WERI-Rb-1 (cell line): ENCODE results near the gene TSR2.

ENCODE experiments used
- DNase-seq: peaks from one replicate; pipeline ENCODE4 v3.0.0-alpha.2; 2020
- H3K27ac ChIP-seq: fragments of 250-450 bp; sonication (Bioruptor Pico); 2 replicates; pipeline ENCODE4 v1.5.1; 2020; ENCODE audit warnings: mild to moderate bottlenecking, moderate library complexity
- H3K27me3 ChIP-seq: fragments of 250-450 bp; sonication (Bioruptor Pico); 2 replicates; pipeline ENCODE4 v1.5.1; 2021; ENCODE audit warnings: mild to moderate bottlenecking, low read depth, moderate library complexity; ENCODE audit not compliant: insufficient read depth, severe bottlenecking
- H3K36me3 ChIP-seq: fragments of 250-450 bp; sonication (Bioruptor Pico); 2 replicates; pipeline ENCODE4 v1.5.1; 2020; ENCODE audit warnings: mild to moderate bottlenecking, moderate library complexity
- H3K4me3 ChIP-seq: 2 replicates; pipeline ENCODE4 v1.5.1; 2011; ENCODE audit warnings: low read depth, mild to moderate bottlenecking, control low read depth, low read length
- H3K9me3 ChIP-seq: fragments of 250-450 bp; sonication (Bioruptor Pico); 2 replicates; pipeline ENCODE4 v1.5.1; 2021; ENCODE audit warnings: mild to moderate bottlenecking, moderate library complexity; ENCODE audit not compliant: severe bottlenecking
- CTCF ChIP-seq: IDR thresholded peaks from 2 replicates; pipeline ENCODE4 v1.5.1; 2011; ENCODE audit warnings: low read depth, mild to moderate bottlenecking, control low read depth, inconsistent platforms, low read length

Gene TSR2

DNA sequence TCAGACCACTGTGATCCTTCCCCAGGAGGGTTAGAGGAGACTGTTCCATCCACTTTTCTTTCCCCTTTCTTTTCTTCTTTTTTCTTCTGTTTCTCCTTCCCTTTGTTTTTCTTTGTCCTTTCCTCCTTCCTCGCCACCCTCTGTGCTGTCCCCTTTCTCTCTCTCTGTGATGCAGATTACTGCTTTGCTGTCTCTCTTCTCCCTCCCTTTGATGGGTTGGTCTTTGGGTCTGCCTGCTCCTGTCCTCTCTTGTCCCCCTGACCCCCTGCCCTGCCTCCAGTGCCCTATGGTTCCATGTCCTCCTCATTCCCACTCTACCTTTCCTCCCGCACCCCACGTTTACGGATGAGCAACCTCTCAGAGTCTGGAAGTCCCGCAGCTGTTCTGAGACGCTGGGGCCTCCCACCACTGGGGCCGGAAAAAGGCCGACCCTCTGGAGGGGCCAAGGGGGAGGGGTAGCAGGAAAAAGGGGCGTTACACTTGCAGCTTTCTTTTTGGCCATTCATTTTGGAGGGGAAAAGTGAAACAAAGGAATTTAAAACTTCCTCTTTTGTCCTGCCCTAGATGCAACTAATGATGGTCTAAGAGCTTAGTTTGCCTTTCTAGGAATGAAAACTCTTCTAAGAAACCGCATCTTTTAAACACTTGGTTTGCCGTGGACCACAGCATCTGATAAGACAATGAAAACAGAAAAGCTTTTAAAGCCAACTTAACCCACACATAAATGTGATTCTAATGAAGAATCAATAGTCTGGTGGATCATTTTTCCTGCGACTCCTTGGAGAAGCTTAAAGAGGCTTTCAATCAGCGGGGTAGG lies 24.5 kb upstream of the TSR2 start:
- H3K36me3 ChIP-seq = no peaks in the 10 kb centered on the region
- no peak overlapping the region for H3K27ac ChIP-seq
- H3K9me3 ChIP-seq = no peaks in the 10 kb centered on the region
- H3K27me3 ChIP-seq = no peaks in the 10 kb centered on the region
- no peak overlapping the region for H3K4me3 ChIP-seq
- TF ChIP-seq CTCF = no peak
- no peak for DNase-seq

DNA sequence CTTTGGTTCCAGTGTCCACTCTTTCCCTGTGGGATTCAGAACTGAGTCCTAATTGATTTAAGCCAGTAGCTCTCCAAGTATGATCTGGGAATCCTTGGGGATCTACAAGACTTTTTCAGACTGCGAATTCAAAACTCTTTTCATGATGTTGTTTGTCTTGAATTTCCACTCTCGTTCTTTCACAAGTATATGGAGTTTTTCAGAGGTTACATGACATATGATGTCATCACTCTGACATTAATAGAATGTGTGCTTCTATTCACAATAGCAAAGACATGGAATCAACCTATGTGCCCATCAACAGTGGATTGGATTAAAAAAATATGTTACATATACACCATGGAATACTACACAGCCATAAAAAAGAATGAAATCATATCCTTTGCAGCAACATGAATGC lies 23.2 kb upstream of the TSR2 start:
- no peak overlapping the region for H3K27ac ChIP-seq
- no peak overlapping the region for H3K4me3 ChIP-seq
- H3K27me3 ChIP-seq = no peaks in the 10 kb centered on the region
- DNase-seq = no peak
- no peaks in the 10 kb centered on the region for H3K9me3 ChIP-seq
- no peaks in the 10 kb centered on the region for H3K36me3 ChIP-seq
- no peak for TF ChIP-seq CTCF

DNA sequence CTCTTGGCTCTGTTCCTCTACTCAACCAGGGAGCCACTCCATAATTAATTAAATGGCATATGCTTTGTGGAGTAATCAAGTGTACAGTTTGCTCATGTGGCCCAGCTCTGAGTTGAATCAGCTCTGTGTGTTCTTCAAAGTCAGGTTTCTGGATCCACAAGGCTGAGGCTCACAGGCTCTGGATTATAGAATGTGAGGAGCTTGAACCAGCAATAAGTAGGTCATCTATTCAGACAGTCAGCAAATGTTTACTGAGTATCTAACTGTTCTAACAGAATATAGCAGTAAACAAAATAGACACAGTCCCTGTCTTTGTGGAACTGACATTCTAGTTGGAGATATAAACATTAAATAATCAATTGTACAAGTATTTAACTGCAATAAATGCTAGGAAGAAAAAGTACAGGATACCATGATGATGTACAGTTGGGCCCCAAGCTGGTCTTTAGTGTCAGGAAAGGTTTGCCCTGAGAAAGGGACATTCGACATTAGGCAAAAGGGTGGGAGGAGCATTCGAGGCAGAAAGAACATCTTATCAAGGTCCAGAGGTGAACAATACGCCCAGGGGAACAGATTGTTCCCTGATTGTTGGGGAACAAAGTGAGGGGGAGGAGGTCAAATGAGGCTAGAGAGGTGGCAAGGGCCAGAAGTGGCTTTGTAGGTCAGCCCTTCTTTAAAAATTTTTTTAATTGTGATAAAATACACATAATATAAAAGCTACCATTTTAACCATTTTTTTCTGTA lies 20.5 kb upstream of the TSR2 start:
- no peak for TF ChIP-seq CTCF
- no peak for DNase-seq
- Histone ChIP-seq H3K9me3 (no peaks in the 10 kb centered on the region), H3K36me3 (no peaks in the 10 kb centered on the region), H3K27ac (no peak overlapping the region), H3K27me3 (no peaks in the 10 kb centered on the region), H3K4me3 (no peak overlapping the region)

GRCh38 chrX:54422168-54422567 lies 18.0 kb upstream of the TSR2 start:
- Histone ChIP-seq H3K9me3 (no peaks in the 10 kb centered on the region), H3K27ac (no peak overlapping the region), H3K4me3 (no peak overlapping the region), H3K36me3 (no peaks in the 10 kb centered on the region), H3K27me3 (no peaks in the 10 kb centered on the region)
- DNase-seq = no peak
- TF ChIP-seq CTCF = no peak

GRCh38 chrX:54423161-54423888 lies 16.9 kb upstream of the TSR2 start:
- no peak overlapping the region for H3K4me3 ChIP-seq
- no peak for TF ChIP-seq CTCF
- no peaks in the 10 kb centered on the region for H3K36me3 ChIP-seq
- no peak for DNase-seq
- H3K9me3 ChIP-seq = no peaks in the 10 kb centered on the region
- H3K27me3 ChIP-seq = no peaks in the 10 kb centered on the region
- no peak overlapping the region for H3K27ac ChIP-seq
